HG02885 (cell line): ENCODE measurements around the gene RPL14.
"Not testable (repeated sequence)": the region's sequence is repeated elsewhere in the genome, so short reads cannot be mapped to it uniquely, and the experiment has no call there.

Source experiments
- ATAC-seq: cut with Tn5 transposase; IDR thresholded peaks from one replicate; pipeline ENCODE4 v1.9.1; 2021; ENCODE audit warnings: mild to moderate bottlenecking; ENCODE audit not compliant: unreplicated experiment, poor library complexity

Gene RPL14

GRCh38 chr3:40461161-40461560 is 4.0 kb downstream of the RPL14 start:
- ATAC-seq, result no peak

GRCh38 chr3:40462838-40463237 is 5.7 kb downstream of the RPL14 start:
- ATAC-seq, result not testable (repeated sequence)

- no peak for ATAC-seq
Observed at GRCh38 chr3:40463579-40463978, 6.4 kb downstream of the RPL14 start.

GRCh38 chr3:40464339-40465110 is 7.4 kb downstream of the RPL14 start:
- no peak for ATAC-seq

GRCh38 chr3:40465111-40465407 is 7.9 kb downstream of the RPL14 start:
- no peak for ATAC-seq

- no peak for ATAC-seq
Observed at GRCh38 chr3:40465456-40465855, 8.3 kb downstream of the RPL14 start.

GRCh38 chr3:40468018-40468417 is 10.9 kb downstream of the RPL14 start:
- no peak for ATAC-seq

- ATAC-seq, result no peak
Observed at GRCh38 chr3:40470701-40471100, 13.6 kb downstream of the RPL14 start.

- ATAC-seq, result peak; percentile 86
Observed at GRCh38 chr3:40476478-40477470, 19.6 kb downstream of the RPL14 start, which contains the start of gene ZNF619. TSS of gene ZNF619 (plus strand) at chr3:40477122. CDS start at chr3:40477980, 858 bp downstream.

GRCh38 chr3:40477666-40478065 is 20.5 kb downstream of the RPL14 start:
- ATAC-seq, result no peak

- ATAC-seq, result no peak
Observed at GRCh38 chr3:40487172-40487571, 30.0 kb downstream of the RPL14 start.

GRCh38 chr3:40490916-40491315 is 33.8 kb downstream of the RPL14 start:
- no peak for ATAC-seq

GRCh38 chr3:40494698-40495097 is 37.6 kb downstream of the RPL14 start:
- ATAC-seq, result no peak

GRCh38 chr3:40497288-40497687 is 40.1 kb downstream of the RPL14 start:
- ATAC-seq, result no peak

- ATAC-seq, result no peak
Observed at GRCh38 chr3:40499952-40500351, 42.8 kb downstream of the RPL14 start.

- ATAC-seq, result no peak
Observed at GRCh38 chr3:40502034-40502433, 44.9 kb downstream of the RPL14 start.

GRCh38 chr3:40504636-40505430 is 47.7 kb downstream of the RPL14 start:
- no peak for ATAC-seq

GRCh38 chr3:40505599-40506462 is 48.7 kb downstream of the RPL14 start, which contains the start of gene ZNF620:
TSS of gene ZNF620 (plus strand) at chr3:40506039. CDS start at chr3:40506353, 314 bp downstream.
- peak; percentile 76 for ATAC-seq

- ATAC-seq, result no peak
Observed at GRCh38 chr3:40511031-40511718, 54.0 kb downstream of the RPL14 start.
